K562 (cell line): ENCODE measurements around the gene BPIFB2. TPM values are rescaled to one million over a fixed set of nuclear protein-coding genes. Genes with fewer than 3 reads are reported as not detected.

Experiments used
- ATAC-seq: fragments of 200-7000 bp; cut with Tn5 transposase; 3 replicates; pipeline ENCODE4 v1.9.1; 2020; ENCODE audit warnings: moderate library complexity
- BruUV-seq: library from RNA; stranded (reverse); fragments of 400-500 nt; replicated peaks from 2 replicates; lab custom pipeline; 2021; lab: Mats Ljungman, UMichigan
- CTCF ChIA-PET: fragments of 300-600 bp; formaldehyde crosslinking; extraction: SDS; loops from one replicate; lab custom pipeline; 2021; ENCODE audit warnings: low intra/inter-chr PET ratio; lab: Yijun Ruan, JAX
- POLR2A ChIA-PET: fragments of 300-600, 350-650 bp; sonication (Branson Sonifier 250); formaldehyde crosslinking; extraction: SDS; loops from one replicate; lab custom pipeline; 2021; ENCODE audit warnings: antibody characterized with exemption, inconsistent platforms; lab: Yijun Ruan, JAX
- DNase-seq, 4 experiments: peaks; one replicate each; pipeline versions ENCODE4 v3.0.0 to v3.0.0-alpha.2; 2011 to 2018; ENCODE audit warnings: low spot score in 3 of 4, mixed read lengths in 3 of 4; ENCODE audit errors: extremely low read depth in 1 of 4
- FAIRE-seq: peaks from 2 replicates; lab custom pipeline; 2011; peaks lifted over from hg19 to GRCh38; lab: Jason Lieb, UNC
- H2AFZ ChIP-seq: 2 replicates; pipeline ENCODE4 v1.6.0; 2011; ENCODE audit warnings: low read depth, low read length, control low read depth, inconsistent platforms
- H3K27ac ChIP-seq: fragments of 200-600 bp; 3 replicates; pipeline ENCODE4 v1.8.0; 2011; ENCODE audit warnings: low read depth, mild to moderate bottlenecking, control low read depth, inconsistent platforms, low read length, moderate library complexity, mixed read lengths; ENCODE audit errors: extremely low read depth
- H3K27me3 ChIP-seq, 2 experiments: fragments of 300-600 bp in 1 of 2; 2 replicates in 1 of 2; 3 replicates in 1 of 2; pipeline versions ENCODE4 v1.6.0 to v1.8.0; 2011; ENCODE audit warnings: inconsistent platforms in 2 of 2, low read length in 2 of 2, mild to moderate bottlenecking in 1 of 2, mixed read lengths in 1 of 2, moderate library complexity in 1 of 2; ENCODE audit not compliant: control insufficient read depth in 2 of 2, insufficient read depth in 2 of 2
- H3K36me3 ChIP-seq: fragments of 300-600 bp; 3 replicates; pipeline ENCODE4 v1.8.0; 2011; ENCODE audit warnings: mild to moderate bottlenecking, low read length, inconsistent platforms; ENCODE audit not compliant: control insufficient read depth, insufficient read depth
- H3K4me1 ChIP-seq, 2 experiments: fragments of 200-600 bp in 1 of 2; replicated peaks in 1 of 2; 2 replicates in 1 of 2; 3 replicates in 1 of 2; pipeline versions ENCODE4 v1.5.1 to v1.8.0; 2011; ENCODE audit warnings: inconsistent platforms in 2 of 2, low read length in 2 of 2, mild to moderate bottlenecking in 1 of 2, mixed read lengths in 1 of 2, moderate library complexity in 1 of 2; ENCODE audit not compliant: control insufficient read depth in 2 of 2, insufficient read depth in 2 of 2
- H3K4me2 ChIP-seq: 2 replicates; pipeline ENCODE4 v1.6.1; 2011; ENCODE audit warnings: low read length, control low read depth, inconsistent platforms, mixed read lengths; ENCODE audit not compliant: insufficient read depth
- H3K4me3 ChIP-seq: fragments of 200-600 bp; sonication (generic), shearing (Covaris generic); 2 replicates; pipeline ENCODE4 v1.5.1; 2016; ENCODE audit warnings: control low read depth, inconsistent platforms
- H3K79me2 ChIP-seq: fragments of 200-600 bp; 3 replicates; pipeline ENCODE4 v1.8.0; 2011; ENCODE audit warnings: low read length, inconsistent platforms; ENCODE audit not compliant: control insufficient read depth, insufficient read depth
- H3K9ac ChIP-seq, 2 experiments: 2 replicates each; pipeline versions ENCODE4 v1.6.0 to v1.6.1; 2011; ENCODE audit warnings: low read depth in 2 of 2, low read length in 2 of 2, control low read depth in 1 of 2, inconsistent platforms in 1 of 2, mild to moderate bottlenecking in 1 of 2, mixed read lengths in 1 of 2; ENCODE audit not compliant: insufficient read depth in 1 of 2
- H3K9me1 ChIP-seq: one replicate; pipeline ENCODE4 v1.6.0; 2011; ENCODE audit warnings: inconsistent platforms, mild to moderate bottlenecking, low read length, moderate library complexity; ENCODE audit not compliant: control insufficient read depth, insufficient read depth
- H3K9me3 ChIP-seq: replicated peaks from 2 replicates; pipeline ENCODE4 v1.5.1; 2011; ENCODE audit warnings: low read depth, low read length, inconsistent platforms; ENCODE audit not compliant: control insufficient read depth, insufficient read depth
- H4K20me1 ChIP-seq: replicated peaks from 2 replicates; pipeline ENCODE4 v1.6.1; 2011; ENCODE audit warnings: low read length, inconsistent platforms, mixed read lengths; ENCODE audit not compliant: control insufficient read depth, insufficient read depth
- CCNT2 ChIP-seq: IDR thresholded peaks from 2 replicates; pipeline ENCODE4 v1.6.1; 2011; ENCODE audit warnings: borderline replicate concordance, low read depth, mild to moderate bottlenecking, moderate library complexity, mixed read lengths, low read length; ENCODE audit not compliant: insufficient read length; ENCODE audit errors: extremely low read depth
- KLF6 ChIP-seq: fragments of 250-450 bp; sonication (Bioruptor Pico); IDR thresholded peaks from 2 replicates; pipeline ENCODE4 v1.4.0; 2020; ENCODE audit warnings: mild to moderate bottlenecking, moderate library complexity, borderline replicate concordance
- RBM15 ChIP-seq: fragments of 200-400 bp; formaldehyde crosslinking; IDR thresholded peaks from 2 replicates; pipeline ENCODE4 v1.6.1; 2018; ENCODE audit warnings: mild to moderate bottlenecking, low read length, moderate library complexity; ENCODE audit not compliant: insufficient read depth
- SAFB2 ChIP-seq: fragments of 200-400 bp; formaldehyde crosslinking; IDR thresholded peaks from 2 replicates; pipeline ENCODE4 v1.6.1; 2018; ENCODE audit warnings: borderline replicate concordance, low read length, low read depth, moderate library complexity; ENCODE audit not compliant: severe bottlenecking
- SP1 ChIP-seq: sonication (generic); formaldehyde crosslinking; IDR thresholded peaks from 2 replicates; pipeline ENCODE4 v1.8.1; 2022; ENCODE audit warnings: mild to moderate bottlenecking, missing genetic modification reagents
- ZNF436 ChIP-seq: fragments of 250-450, 450-650 bp; sonication (Bioruptor Pico); formaldehyde crosslinking; IDR thresholded peaks from 2 replicates; pipeline ENCODE4 v1.7.0; 2020; ENCODE audit warnings: mild to moderate bottlenecking
- ZNF561 ChIP-seq: fragments of 450-650 bp; formaldehyde crosslinking; conservative IDR thresholded peaks from 2 replicates; pipeline ENCODE4 v1.4.0; 2020; ENCODE audit warnings: mild to moderate bottlenecking, moderate library complexity
- WGBS: fragments of 100-300 bp; shearing (Covaris generic); methylation state at CpG from one replicate; pipeline ENCODE4 v1.1.6; 2016; ENCODE audit warnings: low coverage, mixed read lengths; ENCODE audit not compliant: insufficient coverage; ENCODE audit errors: missing lambda C conversion rate; 5-methylcytosine and 5-hydroxymethylcytosine counted together
- in situ Hi-C: fragments of 300-500 bp; cut with MboI; formaldehyde crosslinking; loops from 4 replicates; pipeline ENCODE4 v1.15.0; 2018; ENCODE audit warnings: inconsistent platforms, mixed read lengths
- intact Hi-C: fragments of 100-400 bp; cut with micrococcal nuclease; formaldehyde crosslinking; loops from 2 replicates; pipeline ENCODE4 v1.14.2; 2022
- polyA plus RNA-seq, 8 experiments: library from polyadenylated mRNA; depleted of rRNA in 4 of 8; stranded (reverse) in 5 of 8; unstranded in 3 of 8; fragments of >200 nt; fragmentation: Nextera tagmentation in 2 of 8; fragmentation: Illumina TruSeq in 1 of 8; extraction: Ambion mirVana in 2 of 8; extraction: Trizol in 1 of 8; gene quantifications; 2 replicates each; pipeline versions ENCODE4 v1.2.1 to v1.2.3, GENCODE V29; 2011 to 2014; ENCODE audit warnings: inconsistent platforms in 1 of 8, missing spikeins in 1 of 8
- total RNA-seq, 7 experiments: library from RNA; depleted of rRNA in 6 of 7; stranded (reverse); fragments of >200 nt in 6 of 7; fragmentation: Illumina TruSeq in 2 of 7; extraction: Trizol in 2 of 7; gene quantifications; 2 replicates each; pipeline versions ENCODE4 v1.2.1 to v1.2.3, GENCODE V29; 2011 to 2021; ENCODE audit warnings: low replicate concordance in 1 of 7
- TF ChIP-seq, protein P1 (sequence below): fragments of 450-650 bp; IDR thresholded peaks from 2 replicates; pipeline ENCODE4 v1.6.1; 2017; ENCODE audit warnings: mild to moderate bottlenecking, moderate library complexity
- TF ChIP-seq, protein P2 (sequence below): sonication (generic); formaldehyde crosslinking; IDR thresholded peaks from 2 replicates; pipeline ENCODE4 v1.9.0; 2022; ENCODE audit warnings: mild to moderate bottlenecking, missing genetic modification reagents

BPIFB2 gene
- total and polyA plus RNA-seq, 9 of the 15 experiments (the other 6 are each of a cell fraction or from before 2014, with no cell fraction given) = not detected

DNA sequence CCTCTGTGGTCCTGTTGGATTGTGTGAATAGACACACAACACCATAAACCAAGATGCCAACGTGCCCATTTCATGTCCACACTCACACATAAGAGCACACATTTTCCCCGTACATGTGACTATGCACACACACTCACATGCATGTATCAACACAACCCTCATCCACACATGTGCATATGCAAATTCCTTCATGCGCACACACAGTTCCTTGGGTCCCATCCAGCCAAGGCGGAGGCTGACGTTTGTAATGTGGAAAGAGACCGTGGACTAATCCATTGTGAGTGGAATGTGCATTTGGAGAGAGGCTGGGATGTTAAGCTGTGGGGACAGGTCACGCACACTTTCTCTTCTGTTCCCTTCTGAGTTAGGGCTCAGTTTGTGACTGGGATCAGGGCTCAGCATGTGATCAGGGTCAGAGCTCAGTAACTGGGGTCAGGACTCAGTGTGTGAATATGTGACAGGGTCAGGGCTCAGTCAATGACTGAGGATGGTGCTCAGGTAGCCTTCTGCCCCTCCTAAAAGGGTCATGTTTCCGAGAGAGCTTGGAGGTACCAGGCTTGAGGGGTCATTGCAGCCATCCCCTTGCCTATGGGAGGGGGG, 628 bp upstream of the BPIFB2 start:
- Histone ChIP-seq H3K4me3 (no peak overlapping the region), H3K36me3 (no peaks in the 10 kb centered on the region), H3K9ac (no peak overlapping the region), H3K9me3 (peaks cover 4% of the 10 kb centered on the region), H3K4me1 (no peaks in the 10 kb centered on the region; a peak in 1 of 5 replicates), H4K20me1 (no peaks in the 10 kb centered on the region), H3K4me2 (no peak overlapping the region), H3K27me3 (peaks cover 5 to 46% of the 10 kb centered on the region in 2 experiments; a peak in 3 of 5 replicates), H3K79me2 (no peaks in the 10 kb centered on the region), H3K9me1 (no peaks in the 10 kb centered on the region)
- WGBS = 6% methylated on average over 8 of the region's 8 CpGs
- in situ Hi-C loops = no loop called here
- FAIRE-seq (no peak), ATAC-seq (no peak), DNase-seq (no peak)
- CTCF ChIA-PET = no interaction called here
- no TSS peak for BruUV-seq
- TF ChIP-seq RBM15 (no peak), SAFB2 (no peak), ZNF561 (no peak), SP1 (no peak), KLF6 (no peak), CCNT2 (no peak), ZNF436 (CRISPR knock-in tag) (no peak)
- TF ChIP-seq, protein P1, sequence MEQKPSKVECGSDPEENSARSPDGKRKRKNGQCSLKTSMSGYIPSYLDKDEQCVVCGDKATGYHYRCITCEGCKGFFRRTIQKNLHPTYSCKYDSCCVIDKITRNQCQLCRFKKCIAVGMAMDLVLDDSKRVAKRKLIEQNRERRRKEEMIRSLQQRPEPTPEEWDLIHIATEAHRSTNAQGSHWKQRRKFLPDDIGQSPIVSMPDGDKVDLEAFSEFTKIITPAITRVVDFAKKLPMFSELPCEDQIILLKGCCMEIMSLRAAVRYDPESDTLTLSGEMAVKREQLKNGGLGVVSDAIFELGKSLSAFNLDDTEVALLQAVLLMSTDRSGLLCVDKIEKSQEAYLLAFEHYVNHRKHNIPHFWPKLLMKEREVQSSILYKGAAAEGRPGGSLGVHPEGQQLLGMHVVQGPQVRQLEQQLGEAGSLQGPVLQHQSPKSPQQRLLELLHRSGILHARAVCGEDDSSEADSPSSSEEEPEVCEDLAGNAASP = no peak
- TF ChIP-seq, protein P2, sequence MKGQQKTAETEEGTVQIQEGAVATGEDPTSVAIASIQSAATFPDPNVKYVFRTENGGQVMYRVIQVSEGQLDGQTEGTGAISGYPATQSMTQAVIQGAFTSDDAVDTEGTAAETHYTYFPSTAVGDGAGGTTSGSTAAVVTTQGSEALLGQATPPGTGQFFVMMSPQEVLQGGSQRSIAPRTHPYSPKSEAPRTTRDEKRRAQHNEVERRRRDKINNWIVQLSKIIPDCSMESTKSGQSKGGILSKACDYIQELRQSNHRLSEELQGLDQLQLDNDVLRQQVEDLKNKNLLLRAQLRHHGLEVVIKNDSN (CRISPR knock-in tag) = no peak
- TF ChIP-seq, all 486 proteins: peak for 0
- POLR2A ChIA-PET = interaction anchor here (0.7 to 1.0 kb wide), 2 partner anchors 11 to 279 kb away, joined by 3 read pairs; no protein-coding TSS in a partner anchor
- Histone ChIP-seq H3K27ac (no peak overlapping the region), H2AFZ (no peak overlapping the region)
- intact Hi-C loops = no loop called here
